BLaER1 (cell line): Measurements from ENCODE around the gene POMGNT2.

Experiments used
- H3K27ac ChIP-seq: shearing (Covaris generic); formaldehyde crosslinking; 2 replicates; pipeline ENCODE4 v1.8.1; 2022
- H3K27me3 ChIP-seq: shearing (Covaris generic); formaldehyde crosslinking; 2 replicates; pipeline ENCODE4 v1.8.1; 2022
- H3K36me3 ChIP-seq: shearing (Covaris generic); formaldehyde crosslinking; 2 replicates; pipeline ENCODE4 v1.8.1; 2022
- H3K4me1 ChIP-seq: shearing (Covaris generic); formaldehyde crosslinking; 2 replicates; pipeline ENCODE4 v1.8.1; 2022
- H3K4me2 ChIP-seq: shearing (Covaris generic); formaldehyde crosslinking; 2 replicates; pipeline ENCODE4 v1.8.1; 2022
- H3K4me3 ChIP-seq: shearing (Covaris generic); formaldehyde crosslinking; 2 replicates; pipeline ENCODE4 v1.8.1; 2022
- H3K9ac ChIP-seq: shearing (Covaris generic); formaldehyde crosslinking; 2 replicates; pipeline ENCODE4 v1.8.1; 2022
- H3K9me3 ChIP-seq: shearing (Covaris generic); formaldehyde crosslinking; 2 replicates; pipeline ENCODE4 v1.8.1; 2022
- H4K20me1 ChIP-seq: shearing (Covaris generic); formaldehyde crosslinking; 2 replicates; pipeline ENCODE4 v1.8.1; 2022
- Cebpa-rat ChIP-seq: shearing (Covaris generic); IDR thresholded peaks from 2 replicates; pipeline ENCODE4 v1.8.1; 2022

The POMGNT2 gene

GRCh38 chr3:43104039-43104438 is 1.8 kb downstream of the POMGNT2 start:
- peak overlapping the region; percentile 93 for H3K4me2 ChIP-seq
- no peak overlapping the region for H3K9ac ChIP-seq
- H3K4me3 ChIP-seq, result no peak overlapping the region
- no peak overlapping the region for H3K27ac ChIP-seq
- no peaks in the 10 kb centered on the region for H3K9me3 ChIP-seq
- H3K36me3 ChIP-seq, result no peaks in the 10 kb centered on the region
- peaks cover 52% of the 10 kb centered on the region for H4K20me1 ChIP-seq
- peaks cover 22% of the 10 kb centered on the region for H3K4me1 ChIP-seq
- TF ChIP-seq Cebpa-rat, result no peak
- H3K27me3 ChIP-seq, result no peaks in the 10 kb centered on the region

GRCh38 chr3:43102773-43103480 is 3.0 kb downstream of the POMGNT2 start:
- H3K9ac ChIP-seq, result no peak overlapping the region
- peaks cover 60% of the 10 kb centered on the region for H4K20me1 ChIP-seq
- no peaks in the 10 kb centered on the region for H3K36me3 ChIP-seq
- H3K27ac ChIP-seq, result no peak overlapping the region
- no peaks in the 10 kb centered on the region for H3K27me3 ChIP-seq
- no peak for TF ChIP-seq Cebpa-rat
- no peaks in the 10 kb centered on the region for H3K9me3 ChIP-seq
- H3K4me1 ChIP-seq, result peaks cover 22% of the 10 kb centered on the region
- H3K4me3 ChIP-seq, result no peak overlapping the region
- H3K4me2 ChIP-seq, result no peak overlapping the region; the same call in 1 of the 2 replicates

GRCh38 chr3:43098761-43099160 is 7.1 kb downstream of the POMGNT2 start:
- H3K4me2 ChIP-seq, result no peak overlapping the region
- no peak overlapping the region for H3K9ac ChIP-seq
- peaks cover 7% of the 10 kb centered on the region; the same call in 1 of the 2 replicates for H3K4me1 ChIP-seq
- H4K20me1 ChIP-seq, result peaks cover 79% of the 10 kb centered on the region
- no peaks in the 10 kb centered on the region for H3K27me3 ChIP-seq
- H3K4me3 ChIP-seq, result no peak overlapping the region
- no peak for TF ChIP-seq Cebpa-rat
- H3K27ac ChIP-seq, result no peak overlapping the region
- 0 out of 2 replicates have a peak, but pooled peaks cover 5% of the 10 kb centered on the region for H3K36me3 ChIP-seq
- no peaks in the 10 kb centered on the region for H3K9me3 ChIP-seq

- no peak for TF ChIP-seq Cebpa-rat
- no peak overlapping the region for H3K4me2 ChIP-seq
- H3K36me3 ChIP-seq, result 0 out of 2 replicates have a peak, but pooled peaks cover 5% of the 10 kb centered on the region
- no peaks in the 10 kb centered on the region for H3K9me3 ChIP-seq
- no peaks in the 10 kb centered on the region for H3K27me3 ChIP-seq
- H4K20me1 ChIP-seq, result peaks cover 77% of the 10 kb centered on the region
- no peak overlapping the region for H3K9ac ChIP-seq
- no peak overlapping the region for H3K4me3 ChIP-seq
- H3K4me1 ChIP-seq, result peaks cover under 1% of the 10 kb centered on the region; the same call in 1 of the 2 replicates
- no peak overlapping the region for H3K27ac ChIP-seq
Measured at GRCh38 chr3:43097400-43098080, 8.3 kb downstream of the POMGNT2 start.

DNA sequence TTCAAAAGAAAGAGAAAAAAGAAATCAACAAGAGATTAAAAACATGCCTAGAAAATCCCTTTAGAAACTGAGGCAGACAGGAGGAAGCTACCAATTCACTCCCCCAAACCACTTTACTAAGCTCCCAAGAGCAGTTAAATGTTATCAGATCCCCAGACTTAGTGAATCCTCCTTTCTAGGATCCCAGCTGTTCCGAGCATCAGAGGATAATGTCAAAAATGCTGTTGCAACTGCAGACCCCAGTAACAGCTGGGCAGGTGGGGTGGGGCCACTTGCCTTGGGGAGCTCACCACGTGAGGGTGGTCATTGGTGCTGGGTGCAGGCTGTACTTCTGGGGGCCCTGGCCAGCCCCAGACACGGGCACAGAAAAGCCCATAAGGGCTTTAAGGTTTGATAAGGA is 9.1 kb downstream of the POMGNT2 start:
- Histone ChIP-seq H3K4me2 (no peak overlapping the region), H3K36me3 (0 out of 2 replicates have a peak, but pooled peaks cover 5% of the 10 kb centered on the region), H3K27me3 (no peaks in the 10 kb centered on the region), H3K9ac (no peak overlapping the region), H3K9me3 (no peaks in the 10 kb centered on the region), H3K27ac (no peak overlapping the region), H3K4me3 (no peak overlapping the region), H3K4me1 (no peaks in the 10 kb centered on the region), H4K20me1 (peaks cover 71% of the 10 kb centered on the region)
- no peak for TF ChIP-seq Cebpa-rat

- Histone ChIP-seq H3K27ac (no peak overlapping the region), H3K27me3 (no peaks in the 10 kb centered on the region)
Measured at GRCh38 chr3:43095370-43095769, 10.5 kb downstream of the POMGNT2 start.

DNA sequence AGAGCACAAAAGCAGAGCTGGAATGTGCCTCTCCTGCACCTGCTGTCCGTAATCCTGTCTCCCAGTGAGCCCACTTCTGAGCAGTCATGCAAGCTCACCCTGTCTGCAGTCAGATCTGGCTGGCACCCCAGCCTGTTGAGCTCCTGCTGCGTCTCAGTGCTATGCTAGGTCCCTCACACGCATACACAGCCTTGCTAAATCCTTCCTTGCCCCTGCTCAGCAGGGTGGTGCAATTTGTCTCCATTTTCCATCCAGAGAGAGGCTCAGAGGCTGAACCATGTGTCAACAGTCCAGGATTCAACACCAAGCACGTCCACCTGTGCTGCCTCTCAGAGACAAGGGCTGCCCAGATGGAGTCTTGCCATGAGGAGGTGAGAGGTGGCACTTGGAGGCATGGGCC is 11.0 kb downstream of the POMGNT2 start:
- Histone ChIP-seq H3K4me2 (no peak overlapping the region), H3K4me1 (no peaks in the 10 kb centered on the region), H3K27ac (no peak overlapping the region), H4K20me1 (peaks cover 70% of the 10 kb centered on the region), H3K9ac (no peak overlapping the region), H3K9me3 (no peaks in the 10 kb centered on the region), H3K4me3 (no peak overlapping the region), H3K36me3 (0 out of 2 replicates have a peak, but pooled peaks cover 5% of the 10 kb centered on the region), H3K27me3 (no peaks in the 10 kb centered on the region)
- no peak for TF ChIP-seq Cebpa-rat

More at GRCh38 chr3:43095370-43095769, 10.5 kb downstream of the POMGNT2 start:
- H3K4me3 ChIP-seq, result no peak overlapping the region
- no peak overlapping the region for H3K4me2 ChIP-seq
- H4K20me1 ChIP-seq, result peaks cover 66% of the 10 kb centered on the region
- H3K9me3 ChIP-seq, result no peaks in the 10 kb centered on the region
- no peak for TF ChIP-seq Cebpa-rat
- H3K4me1 ChIP-seq, result no peaks in the 10 kb centered on the region
- 0 out of 2 replicates have a peak, but pooled peaks cover 5% of the 10 kb centered on the region for H3K36me3 ChIP-seq
- H3K9ac ChIP-seq, result no peak overlapping the region

DNA sequence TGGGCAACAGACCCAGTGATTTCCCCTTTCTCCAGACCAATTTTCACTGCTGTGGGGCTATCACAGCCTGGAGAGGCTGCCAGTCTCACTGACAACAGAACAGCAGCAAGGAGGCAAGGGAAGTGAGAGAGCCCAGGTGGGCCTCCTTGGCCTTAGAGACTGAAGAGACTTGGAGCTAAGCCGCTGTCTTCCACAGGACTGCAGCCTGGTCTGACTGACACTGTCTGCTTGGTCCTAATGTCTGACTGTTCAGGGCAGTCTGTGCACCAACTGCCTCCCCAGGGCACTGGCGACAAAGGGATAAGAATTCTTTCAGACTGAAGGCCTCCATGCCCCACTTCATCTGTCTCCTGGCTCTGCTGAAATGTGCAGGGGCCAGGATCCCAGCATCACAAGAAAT is 11.5 kb downstream of the POMGNT2 start:
- Histone ChIP-seq H4K20me1 (peaks cover 67% of the 10 kb centered on the region), H3K36me3 (0 out of 2 replicates have a peak, but pooled peaks cover 5% of the 10 kb centered on the region), H3K4me2 (no peak overlapping the region), H3K9me3 (no peaks in the 10 kb centered on the region), H3K9ac (no peak overlapping the region), H3K4me3 (no peak overlapping the region), H3K4me1 (no peaks in the 10 kb centered on the region), H3K27me3 (no peaks in the 10 kb centered on the region), H3K27ac (no peak overlapping the region)
- TF ChIP-seq Cebpa-rat, result no peak

DNA sequence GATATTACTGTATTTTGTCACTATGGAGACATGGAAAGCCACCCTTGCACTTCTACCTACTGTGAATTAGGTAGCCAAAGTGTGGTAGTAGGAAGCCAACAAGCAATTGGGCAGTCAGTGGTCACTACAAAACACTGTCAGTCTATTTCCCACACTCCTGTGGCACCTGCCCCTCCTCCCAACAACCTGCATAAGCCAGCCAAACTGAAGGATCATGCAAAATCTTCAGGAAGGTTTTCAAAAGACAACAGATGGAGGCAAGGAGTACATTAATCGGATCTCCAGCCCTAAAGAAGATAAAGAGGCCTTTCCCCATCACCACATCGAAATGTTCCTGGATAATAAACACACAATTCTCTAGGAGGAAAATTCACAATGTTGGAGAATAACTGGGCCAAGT is 11.9 kb downstream of the POMGNT2 start:
- H3K4me2 ChIP-seq, result no peak overlapping the region
- no peak overlapping the region for H3K9ac ChIP-seq
- H3K9me3 ChIP-seq, result no peaks in the 10 kb centered on the region
- H3K4me3 ChIP-seq, result no peak overlapping the region
- H3K27ac ChIP-seq, result no peak overlapping the region
- no peak for TF ChIP-seq Cebpa-rat
- H3K36me3 ChIP-seq, result 0 out of 2 replicates have a peak, but pooled peaks cover 5% of the 10 kb centered on the region
- H3K27me3 ChIP-seq, result no peaks in the 10 kb centered on the region
- H4K20me1 ChIP-seq, result peaks cover 63% of the 10 kb centered on the region
- no peaks in the 10 kb centered on the region for H3K4me1 ChIP-seq

DNA sequence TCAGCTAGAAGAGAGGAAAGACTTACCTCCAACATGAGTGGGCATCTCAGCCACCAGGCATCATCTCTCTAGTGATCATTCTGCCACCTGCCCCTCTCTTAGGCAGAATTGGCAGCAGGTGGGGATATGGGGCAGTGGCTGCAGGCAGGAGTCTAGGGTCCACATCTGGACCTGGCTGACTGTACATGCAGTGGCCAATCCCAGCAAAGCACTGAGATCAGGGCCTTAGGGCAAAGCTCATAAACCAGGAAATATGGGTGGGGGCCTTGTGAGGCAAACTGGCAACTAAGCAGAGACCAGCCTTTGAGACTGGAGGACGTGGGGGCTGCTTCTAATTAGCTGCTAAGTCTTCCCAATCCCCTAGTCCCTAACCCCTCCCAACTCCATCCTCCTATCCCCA is 12.9 kb downstream of the POMGNT2 start:
- Histone ChIP-seq H3K4me1 (no peaks in the 10 kb centered on the region), H3K4me3 (no peak overlapping the region), H3K4me2 (no peak overlapping the region), H3K27me3 (no peaks in the 10 kb centered on the region), H4K20me1 (peaks cover 56% of the 10 kb centered on the region), H3K9me3 (no peaks in the 10 kb centered on the region), H3K9ac (no peak overlapping the region), H3K36me3 (peaks cover 5% of the 10 kb centered on the region; the same call in 1 of the 2 replicates), H3K27ac (no peak overlapping the region)
- no peak for TF ChIP-seq Cebpa-rat
